Neural cell (in vitro differentiated cells): Measurements from ENCODE around the gene SNAPC2.

Experiments used
- EZH2 ChIP-seq: fragments of 200-600, 300-800 bp; shearing (Covaris generic), sonication (generic); IDR thresholded peaks from 2 replicates; pipeline ENCODE4 v1.6.1; 2014; ENCODE audit warnings: antibody characterized with exemption, low read length, borderline replicate concordance, mild to moderate bottlenecking; ENCODE audit not compliant: insufficient read depth, poor library complexity, severe bottlenecking
- MXI1 ChIP-seq: fragments of 450-650 bp; conservative IDR thresholded peaks from 2 replicates; pipeline ENCODE4 v1.6.1; 2014; ENCODE audit warnings: antibody characterized with exemption, mild to moderate bottlenecking; ENCODE audit not compliant: poor library complexity, severe bottlenecking
- POLR2AphosphoS5 ChIP-seq: IDR thresholded peaks from 2 replicates; pipeline ENCODE4 v1.6.1; 2012
- RAD21 ChIP-seq: fragments of 450-650 bp; conservative IDR thresholded peaks from 2 replicates; pipeline ENCODE4 v1.6.1; 2014; ENCODE audit warnings: antibody characterized with exemption, mild to moderate bottlenecking, moderate library complexity
- REST ChIP-seq: IDR thresholded peaks from 2 replicates; pipeline ENCODE4 v1.6.1; 2012; ENCODE audit warnings: borderline replicate concordance
- SMC3 ChIP-seq: fragments of 450-650 bp; conservative IDR thresholded peaks from 2 replicates; pipeline ENCODE4 v1.6.1; 2014; ENCODE audit warnings: antibody characterized with exemption, mild to moderate bottlenecking, moderate library complexity; ENCODE audit not compliant: poor library complexity
- TAF1 ChIP-seq: IDR thresholded peaks from 2 replicates; pipeline ENCODE4 v1.6.1; 2012; ENCODE audit warnings: low read depth
- TF ChIP-seq, protein P1 (sequence below): fragments of 450-650 bp; IDR thresholded peaks from 2 replicates; pipeline ENCODE4 v1.5.1; 2014; ENCODE audit warnings: antibody characterized with exemption, mild to moderate bottlenecking, moderate library complexity; ENCODE audit not compliant: poor library complexity, severe bottlenecking

DNA sequence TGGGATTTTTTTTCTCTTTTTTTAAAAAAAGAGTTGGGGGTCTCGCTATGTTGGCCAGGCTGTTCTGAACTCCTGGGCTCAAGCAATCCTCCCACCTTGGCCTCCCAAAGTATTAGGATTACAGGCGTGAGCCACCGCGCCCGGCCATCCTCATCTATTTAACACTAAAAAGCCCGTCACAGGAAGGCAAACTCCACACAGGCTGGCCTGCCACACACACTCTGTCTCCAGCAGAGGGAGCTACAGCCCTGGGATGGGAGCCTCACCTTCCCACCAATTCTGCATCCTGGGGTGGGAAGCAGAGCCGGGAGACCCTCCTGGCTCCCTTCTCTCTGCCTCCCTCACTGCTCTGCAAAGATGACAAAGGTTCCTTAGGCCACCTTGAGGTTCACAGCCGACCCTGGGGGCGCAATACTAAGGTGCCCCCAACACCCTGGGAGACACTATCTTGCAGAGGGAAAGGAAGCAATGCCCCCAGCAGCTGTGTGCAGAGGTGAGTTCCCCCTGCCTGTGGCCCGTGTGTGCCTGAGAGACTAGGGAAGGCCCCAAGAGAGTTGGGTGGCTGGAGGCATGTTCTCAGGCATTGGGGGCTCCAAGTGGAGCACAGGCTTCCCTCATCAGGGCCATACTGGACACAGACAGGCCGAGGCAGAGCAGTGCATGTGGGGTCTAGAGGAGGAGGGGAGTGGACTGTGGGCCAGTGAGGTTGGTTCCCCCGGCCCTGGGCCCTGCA lies 50.7 kb downstream of the SNAPC2 start:
- TF ChIP-seq POLR2AphosphoS5 (no peak), TAF1 (no peak), EZH2 (no peak), REST (no peak), RAD21 (peak; percentile 59), SMC3 (peak; percentile 61), MXI1 (no peak)
- TF ChIP-seq, protein P1, sequence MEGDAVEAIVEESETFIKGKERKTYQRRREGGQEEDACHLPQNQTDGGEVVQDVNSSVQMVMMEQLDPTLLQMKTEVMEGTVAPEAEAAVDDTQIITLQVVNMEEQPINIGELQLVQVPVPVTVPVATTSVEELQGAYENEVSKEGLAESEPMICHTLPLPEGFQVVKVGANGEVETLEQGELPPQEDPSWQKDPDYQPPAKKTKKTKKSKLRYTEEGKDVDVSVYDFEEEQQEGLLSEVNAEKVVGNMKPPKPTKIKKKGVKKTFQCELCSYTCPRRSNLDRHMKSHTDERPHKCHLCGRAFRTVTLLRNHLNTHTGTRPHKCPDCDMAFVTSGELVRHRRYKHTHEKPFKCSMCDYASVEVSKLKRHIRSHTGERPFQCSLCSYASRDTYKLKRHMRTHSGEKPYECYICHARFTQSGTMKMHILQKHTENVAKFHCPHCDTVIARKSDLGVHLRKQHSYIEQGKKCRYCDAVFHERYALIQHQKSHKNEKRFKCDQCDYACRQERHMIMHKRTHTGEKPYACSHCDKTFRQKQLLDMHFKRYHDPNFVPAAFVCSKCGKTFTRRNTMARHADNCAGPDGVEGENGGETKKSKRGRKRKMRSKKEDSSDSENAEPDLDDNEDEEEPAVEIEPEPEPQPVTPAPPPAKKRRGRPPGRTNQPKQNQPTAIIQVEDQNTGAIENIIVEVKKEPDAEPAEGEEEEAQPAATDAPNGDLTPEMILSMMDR = peak; percentile 63
